HUES6 (cell line): ENCODE data around the gene STON1.
"Not testable (repeated sequence)": the region's sequence is repeated elsewhere in the genome, so short reads cannot be mapped to it uniquely, and the experiment has no call there.

Experiments used
- H3K27ac ChIP-seq: 2 replicates; pipeline ENCODE4 v1.7.0; 2013; ENCODE audit warnings: low read depth, mild to moderate bottlenecking, low read length, inconsistent platforms
- H3K27me3 ChIP-seq: 2 replicates; pipeline ENCODE4 v1.6.1; 2013; ENCODE audit warnings: low read length; ENCODE audit not compliant: control insufficient read depth, insufficient read depth
- H3K36me3 ChIP-seq: 2 replicates; pipeline ENCODE4 v1.6.1; 2013; ENCODE audit warnings: low read length; ENCODE audit not compliant: control insufficient read depth, insufficient read depth
- H3K4me1 ChIP-seq: 2 replicates; pipeline ENCODE4 v1.6.1; 2013; ENCODE audit warnings: low read length; ENCODE audit not compliant: control insufficient read depth, insufficient read depth
- H3K4me3 ChIP-seq: 2 replicates; pipeline ENCODE4 v1.5.1; 2013; ENCODE audit warnings: low read depth, low read length
- H3K9ac ChIP-seq: one replicate; pipeline ENCODE4 v1.6.1; 2013; ENCODE audit warnings: mild to moderate bottlenecking, low read length
- H3K9me3 ChIP-seq: 2 replicates; pipeline ENCODE4 v1.6.1; 2013; ENCODE audit warnings: low read depth, low read length; ENCODE audit not compliant: control insufficient read depth, insufficient read depth

STON1 gene

DNA sequence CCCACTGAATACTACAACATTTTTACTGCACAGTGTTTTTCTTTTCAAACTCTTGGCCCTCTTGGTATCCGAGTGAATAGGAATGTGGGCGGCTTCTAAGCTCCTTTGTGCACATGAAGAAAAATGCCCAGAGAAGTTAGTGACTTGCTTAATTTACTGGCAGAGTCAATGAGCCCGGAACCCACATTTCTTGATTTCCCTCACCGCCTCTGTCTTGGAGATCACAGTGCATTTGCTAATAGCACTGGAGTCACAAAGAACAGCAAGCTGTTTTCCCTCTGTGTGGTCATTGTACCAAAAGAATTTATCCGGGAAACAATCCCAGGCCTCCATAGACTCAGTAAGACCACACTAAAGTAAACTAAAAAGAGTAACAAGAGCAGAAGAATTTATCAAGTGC is 18.9 kb downstream of the STON1 start:
- Histone ChIP-seq H3K27ac (no peak overlapping the region), H3K4me1 (no peaks in the 10 kb centered on the region), H3K9ac (no peak overlapping the region), H3K36me3 (no peaks in the 10 kb centered on the region), H3K27me3 (no peaks in the 10 kb centered on the region), H3K4me3 (no peak overlapping the region), H3K9me3 (no peaks in the 10 kb centered on the region)

DNA sequence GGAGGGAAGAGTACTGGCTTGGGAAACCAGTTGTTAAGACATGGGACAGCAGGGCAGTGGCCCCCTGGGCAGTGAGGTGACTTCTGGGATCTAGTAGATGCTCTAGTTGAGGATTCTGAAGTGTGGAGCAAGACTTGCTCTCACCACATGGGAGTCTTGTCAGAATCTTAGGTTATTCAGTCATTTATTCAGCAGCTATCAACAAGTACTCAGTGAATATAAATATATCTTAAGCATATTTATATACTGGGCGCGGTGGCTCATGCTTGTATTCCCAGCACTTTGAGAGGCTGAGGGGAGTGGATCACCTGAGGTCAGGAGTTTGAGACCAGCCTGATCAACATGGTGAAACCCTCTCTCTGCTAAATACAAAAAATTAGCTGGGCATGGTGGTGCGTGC is 20.0 kb downstream of the STON1 start:
- Histone ChIP-seq H3K9me3 (no peaks in the 10 kb centered on the region), H3K27me3 (no peaks in the 10 kb centered on the region), H3K27ac (no peak overlapping the region), H3K4me3 (no peak overlapping the region), H3K4me1 (no peaks in the 10 kb centered on the region), H3K36me3 (no peaks in the 10 kb centered on the region), H3K9ac (no peak overlapping the region)

DNA sequence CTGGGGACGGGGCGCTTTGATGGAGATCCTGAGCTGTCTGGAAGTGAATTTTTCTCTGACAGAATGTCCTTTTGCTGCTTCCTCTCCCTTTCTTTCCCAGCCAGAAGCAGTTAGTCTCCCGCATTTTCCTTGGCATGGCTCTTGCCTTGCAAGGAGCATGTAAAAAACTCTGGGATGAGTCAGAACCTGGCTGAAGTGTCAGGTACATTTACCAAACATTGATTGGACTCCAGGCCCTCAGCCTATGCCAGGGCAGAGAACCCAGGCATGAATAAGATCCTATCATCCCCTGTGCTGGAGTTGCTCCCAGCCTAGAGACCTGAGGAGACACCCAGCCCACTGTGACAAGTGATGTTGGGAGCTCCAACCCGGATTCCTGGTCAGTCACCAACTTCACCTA is 21.6 kb downstream of the STON1 start:
- Histone ChIP-seq H3K9ac (no peak overlapping the region), H3K4me1 (no peaks in the 10 kb centered on the region), H3K27ac (no peak overlapping the region), H3K27me3 (no peaks in the 10 kb centered on the region), H3K9me3 (no peaks in the 10 kb centered on the region), H3K36me3 (no peaks in the 10 kb centered on the region), H3K4me3 (no peak overlapping the region)

DNA sequence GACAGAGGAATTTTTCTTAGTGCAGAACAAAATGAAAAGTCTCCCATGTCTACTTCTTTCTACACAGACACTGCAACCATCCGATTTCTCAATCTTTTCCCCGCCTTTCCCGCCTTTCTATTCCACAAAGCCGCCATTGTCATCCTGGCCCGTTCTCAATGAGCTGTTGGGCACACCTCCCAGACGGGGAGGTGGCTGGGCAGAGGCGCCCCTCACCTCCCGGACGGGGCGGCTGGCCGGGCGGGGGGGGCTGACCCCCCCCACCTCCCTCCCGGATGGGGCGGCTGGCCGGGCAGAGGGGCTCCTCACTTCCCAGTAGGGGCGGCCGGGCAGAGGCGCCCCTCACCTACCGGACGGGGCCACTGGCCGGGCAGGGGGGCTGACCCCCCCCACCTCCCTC is 25.1 kb downstream of the STON1 start:
- not testable (repeated sequence) for H3K9ac ChIP-seq, H3K4me3 ChIP-seq, H3K4me1 ChIP-seq, H3K27ac ChIP-seq, H3K36me3 ChIP-seq, H3K9me3 ChIP-seq, H3K27me3 ChIP-seq

DNA sequence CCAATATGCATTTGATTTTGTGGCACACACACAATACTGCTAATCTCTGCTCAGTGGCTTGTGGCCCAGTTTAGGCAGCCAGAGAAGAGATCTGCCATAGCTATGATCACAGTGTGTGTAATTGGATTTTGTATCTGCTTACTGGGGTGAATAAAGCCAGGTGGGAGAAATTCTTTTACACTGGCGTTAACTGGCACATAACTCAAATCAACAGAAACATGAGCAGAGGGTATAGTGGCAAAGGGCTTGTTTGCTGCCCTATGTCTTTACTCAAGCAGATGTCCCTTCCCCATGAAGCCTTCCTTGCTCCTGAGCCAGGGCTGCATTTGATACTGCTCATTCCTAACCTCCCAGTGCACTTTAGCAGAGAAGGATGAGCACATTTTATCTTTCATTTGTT is 28.5 kb downstream of the STON1 start:
- H3K36me3 ChIP-seq = peaks cover 6% of the 10 kb centered on the region
- H3K27ac ChIP-seq = no peak overlapping the region
- no peak overlapping the region for H3K9ac ChIP-seq

DNA sequence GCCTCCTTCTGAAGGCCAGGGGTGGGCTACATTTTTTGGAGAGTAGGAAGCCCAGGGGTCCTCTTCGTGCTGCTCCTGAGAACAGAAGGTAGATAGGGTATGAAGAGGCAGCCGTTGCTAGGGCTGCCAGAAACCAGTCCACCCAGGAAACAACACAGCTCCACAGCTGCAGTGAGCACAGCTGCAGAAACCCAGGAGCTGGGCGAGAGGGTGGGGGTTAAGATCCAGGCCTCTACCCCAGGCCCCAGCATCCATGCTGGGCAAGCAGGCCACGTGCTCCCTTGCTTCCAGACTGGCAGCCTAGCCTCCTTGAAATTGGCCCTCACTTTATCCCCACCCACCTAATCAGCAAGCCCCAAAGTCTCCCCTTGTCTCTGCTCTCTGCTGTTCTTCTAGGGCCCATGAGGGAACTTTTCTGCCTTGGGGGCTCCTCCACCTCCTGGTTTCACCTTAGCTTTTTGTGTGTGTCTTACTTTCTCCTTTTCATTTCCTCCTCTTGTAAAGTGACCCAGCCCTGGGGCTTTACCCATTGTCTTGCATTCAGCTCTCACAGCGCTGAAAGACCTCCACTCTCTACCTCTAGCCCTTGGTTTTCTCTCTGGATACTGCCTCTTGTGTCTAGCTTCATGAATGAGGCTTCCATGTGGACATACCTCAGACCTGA is 30.7 kb downstream of the STON1 start:
- no peak overlapping the region for H3K27ac ChIP-seq
- H3K27me3 ChIP-seq = no peaks in the 10 kb centered on the region
- peaks cover 6% of the 10 kb centered on the region for H3K36me3 ChIP-seq
- H3K4me3 ChIP-seq = no peak overlapping the region
- H3K9me3 ChIP-seq = peaks cover 3% of the 10 kb centered on the region; the same call in 1 of the 2 replicates
- H3K4me1 ChIP-seq = peaks cover 20% of the 10 kb centered on the region
- H3K9ac ChIP-seq = no peak overlapping the region

More for the DNA sequence above, 28.5 kb downstream of the STON1 start:
- no peak overlapping the region for H3K4me3 ChIP-seq
- no peaks in the 10 kb centered on the region for H3K27me3 ChIP-seq
- peaks cover 3% of the 10 kb centered on the region; the same call in 1 of the 2 replicates for H3K9me3 ChIP-seq
- H3K4me1 ChIP-seq = peaks cover 20% of the 10 kb centered on the region

DNA sequence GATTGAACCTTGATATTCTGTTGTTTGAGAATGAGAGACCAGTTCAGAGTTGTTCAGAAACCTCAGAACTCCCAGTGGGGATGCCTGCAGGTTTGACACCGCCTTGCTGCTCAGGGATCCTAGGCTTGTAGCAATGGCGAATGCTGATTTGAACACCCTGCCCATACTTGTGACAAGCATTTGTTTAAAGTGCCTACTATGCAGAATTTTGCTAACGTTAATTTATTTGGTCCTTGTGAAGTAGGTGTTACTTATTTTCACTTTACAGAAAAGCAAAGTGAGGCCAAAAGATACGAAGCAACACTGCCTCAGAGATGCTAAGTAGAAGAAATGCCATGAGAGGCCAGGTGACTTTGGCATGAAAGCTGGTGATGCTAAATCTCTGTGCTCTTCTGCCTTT is 32.3 kb downstream of the STON1 start:
- no peak overlapping the region for H3K27ac ChIP-seq
- peaks cover 6% of the 10 kb centered on the region for H3K36me3 ChIP-seq
- no peak overlapping the region for H3K4me3 ChIP-seq
- H3K27me3 ChIP-seq = no peaks in the 10 kb centered on the region
- H3K9me3 ChIP-seq = peaks cover 3% of the 10 kb centered on the region; the same call in 1 of the 2 replicates
- H3K9ac ChIP-seq = no peak overlapping the region
- H3K4me1 ChIP-seq = peaks cover 20% of the 10 kb centered on the region

DNA sequence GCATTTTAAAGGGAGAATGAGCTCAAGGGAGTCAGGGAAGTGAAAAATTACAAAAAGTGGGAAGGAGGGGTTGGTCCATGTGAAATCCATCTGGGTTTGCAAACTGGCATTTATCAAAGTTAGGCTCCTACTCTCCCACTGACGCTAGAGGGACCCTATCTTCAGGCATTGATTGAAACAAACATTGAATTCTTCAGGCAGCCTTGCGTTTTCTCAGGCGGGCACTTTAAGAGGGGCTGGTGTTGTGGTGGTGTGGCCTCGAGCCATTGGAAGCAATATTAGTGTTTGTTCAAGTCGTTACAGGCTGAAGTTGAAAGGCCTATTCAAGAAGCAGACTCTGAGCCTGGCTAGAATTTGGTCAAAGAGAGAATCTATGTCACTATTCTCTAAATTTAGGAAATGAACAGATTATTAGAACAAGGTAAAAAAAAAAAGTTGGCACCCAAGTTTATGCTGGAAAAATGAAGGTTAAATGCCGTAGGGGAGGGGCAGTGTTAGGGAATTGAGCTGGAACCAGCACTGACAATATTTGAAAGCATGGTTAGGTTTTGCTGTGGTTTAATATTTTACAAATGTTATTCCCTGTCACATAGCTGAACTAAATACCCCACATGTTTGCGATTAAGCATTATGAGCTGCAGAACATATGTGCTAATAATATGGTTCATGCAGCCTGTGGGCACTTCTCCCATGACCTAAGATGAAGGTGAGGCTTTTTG is 36.8 kb downstream of the STON1 start:
- no peaks in the 10 kb centered on the region for H3K4me1 ChIP-seq

DNA sequence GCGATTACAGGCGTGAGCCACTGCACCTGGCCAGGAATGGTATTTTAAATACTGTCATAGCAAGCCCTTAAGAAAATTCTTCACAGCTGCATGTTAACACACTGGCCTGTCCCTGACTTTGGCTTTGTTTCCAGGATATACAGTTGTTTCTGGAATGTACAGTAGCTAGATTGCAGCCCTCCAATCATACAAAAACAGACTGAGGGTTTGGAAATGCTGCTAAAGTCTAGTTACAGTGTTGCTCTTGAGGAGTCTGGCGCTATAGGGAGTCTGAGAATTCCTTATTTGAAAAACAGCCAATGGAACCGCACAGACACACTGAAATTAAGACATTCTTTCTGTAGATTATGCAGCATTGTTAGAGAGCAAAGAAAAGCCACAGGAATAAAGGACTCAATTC is 37.7 kb downstream of the STON1 start:
- H3K36me3 ChIP-seq = no peaks in the 10 kb centered on the region
- no peak overlapping the region for H3K9ac ChIP-seq
- no peak overlapping the region for H3K27ac ChIP-seq
- H3K4me3 ChIP-seq = no peak overlapping the region
- H3K27me3 ChIP-seq = no peaks in the 10 kb centered on the region
- H3K9me3 ChIP-seq = no peaks in the 10 kb centered on the region
- no peaks in the 10 kb centered on the region for H3K4me1 ChIP-seq

More for the DNA sequence above, 36.8 kb downstream of the STON1 start:
- no peak overlapping the region for H3K27ac ChIP-seq
- no peak overlapping the region for H3K9ac ChIP-seq
- H3K36me3 ChIP-seq = no peaks in the 10 kb centered on the region
- H3K4me3 ChIP-seq = no peak overlapping the region
- H3K9me3 ChIP-seq = no peaks in the 10 kb centered on the region
- H3K27me3 ChIP-seq = no peaks in the 10 kb centered on the region

DNA sequence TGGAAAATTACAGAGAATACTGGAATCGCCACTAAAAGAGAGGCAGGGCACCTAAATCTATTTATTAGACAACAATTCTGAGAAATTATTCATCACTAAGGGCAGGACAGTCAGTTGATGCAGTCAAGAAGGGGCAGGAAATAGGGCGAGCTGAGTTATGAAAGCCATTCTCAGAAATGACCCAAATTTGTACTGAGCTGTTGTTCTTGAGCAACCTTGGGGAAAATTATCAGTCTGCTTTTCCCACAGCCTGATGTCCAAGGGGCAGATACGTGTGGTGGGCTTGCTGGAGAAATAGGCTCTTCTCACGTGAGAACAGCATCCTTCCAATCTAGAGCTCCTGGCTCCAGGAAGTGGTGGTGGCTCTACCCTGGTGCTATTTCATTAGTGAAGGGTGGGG is 38.6 kb downstream of the STON1 start:
- Histone ChIP-seq H3K9ac (no peak overlapping the region), H3K4me1 (no peaks in the 10 kb centered on the region), H3K36me3 (no peaks in the 10 kb centered on the region), H3K27me3 (no peaks in the 10 kb centered on the region), H3K4me3 (no peak overlapping the region), H3K9me3 (no peaks in the 10 kb centered on the region), H3K27ac (no peak overlapping the region)

DNA sequence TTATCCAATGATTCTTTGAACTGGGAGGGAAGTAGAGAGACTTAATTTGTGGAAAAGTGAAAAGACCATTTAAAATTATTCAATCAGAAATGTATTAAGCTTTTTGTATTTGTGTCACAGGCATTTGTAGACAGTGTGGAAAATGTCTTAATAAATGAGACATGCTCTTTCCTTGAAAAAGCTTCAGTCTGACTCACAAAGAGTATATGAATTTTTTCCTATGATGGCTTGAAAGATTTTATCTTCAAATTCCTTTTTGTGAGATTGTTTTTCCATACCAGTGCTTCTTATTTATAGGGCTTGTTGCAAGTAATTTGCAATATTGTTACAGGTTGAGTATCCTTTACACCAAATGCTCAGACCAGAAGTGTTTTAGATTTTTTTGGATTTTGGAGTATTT is 39.5 kb downstream of the STON1 start:
- Histone ChIP-seq H3K27me3 (no peaks in the 10 kb centered on the region), H3K4me1 (no peaks in the 10 kb centered on the region), H3K9me3 (no peaks in the 10 kb centered on the region), H3K36me3 (no peaks in the 10 kb centered on the region), H3K9ac (no peak overlapping the region), H3K4me3 (no peak overlapping the region), H3K27ac (no peak overlapping the region)
